K562 (cell line): ENCODE results near the gene OR52K1. TPM values are rescaled to one million over a fixed set of nuclear protein-coding genes. Genes with fewer than 3 reads are reported as not detected.

Experiments
- polyA plus RNA-seq, 8 experiments: library from polyadenylated mRNA; depleted of rRNA in 4 of 8; stranded (reverse) in 5 of 8; unstranded in 3 of 8; fragments of >200 nt; fragmentation: Nextera tagmentation in 2 of 8; fragmentation: Illumina TruSeq in 1 of 8; extraction: Ambion mirVana in 2 of 8; extraction: Trizol in 1 of 8; gene quantifications; 2 replicates each; pipeline versions ENCODE4 v1.2.1 to v1.2.3, GENCODE V29; 2011 to 2014; ENCODE audit warnings: inconsistent platforms in 1 of 8, missing spikeins in 1 of 8
- total RNA-seq, 7 experiments: library from RNA; depleted of rRNA in 6 of 7; stranded (reverse); fragments of >200 nt in 6 of 7; fragmentation: Illumina TruSeq in 2 of 7; extraction: Trizol in 2 of 7; gene quantifications; 2 replicates each; pipeline versions ENCODE4 v1.2.1 to v1.2.3, GENCODE V29; 2011 to 2021; ENCODE audit warnings: low replicate concordance in 1 of 7

The OR52K1 gene
- total and polyA plus RNA-seq, 9 of the 15 experiments (the other 6 are each of a cell fraction or from before 2014, with no cell fraction given) = not detected

Other genes with a start within 250 kb of the OR52K1 start
Only the 7 nearest of the 11 such genes appear.
- not detected in 2 replicates for gene OR52B4, start 114.3 kb upstream of the OR52K1 start, total RNA-seq (2014; rRNA removed)
- gene OR52B4, start 114.3 kb upstream of the OR52K1 start, total RNA-seq (2014; rRNA removed; fragmentation: Illumina TruSeq; extraction: Trizol) = not detected in 2 replicates
- gene OR52B4, start 114.3 kb upstream of the OR52K1 start, total RNA-seq (2015; rRNA removed; fragmentation: Illumina TruSeq; extraction: Trizol) = not detected in 2 replicates
- gene OR52B4, start 114.3 kb upstream of the OR52K1 start, total RNA-seq (2021) = not detected in 2 replicates
- gene OR52B4, start 114.3 kb upstream of the OR52K1 start, polyA plus RNA-seq (2011; rRNA removed) = not detected in 2 replicates
- gene OR52B4, start 114.3 kb upstream of the OR52K1 start, polyA plus RNA-seq (2014; fragmentation: Illumina TruSeq; extraction: Trizol) = not detected in 2 replicates
- not detected for gene OR52B4, start 114.3 kb upstream of the OR52K1 start, polyA plus RNA-seq (2014; fragmentation: Nextera tagmentation; extraction: Ambion mirVana)
- not detected in 2 replicates for gene OR52B4, start 114.3 kb upstream of the OR52K1 start, polyA plus RNA-seq (2014; rRNA removed)
- 10.8 and 11.0 TPM in 2 replicates for gene TRIM21, start 88.9 kb upstream of the OR52K1 start, total RNA-seq (2014; rRNA removed)
- 10.7 and 11.9 TPM in 2 replicates for gene TRIM21, start 88.9 kb upstream of the OR52K1 start, total RNA-seq (2014; rRNA removed; fragmentation: Illumina TruSeq; extraction: Trizol)
- gene TRIM21, start 88.9 kb upstream of the OR52K1 start, total RNA-seq (2015; rRNA removed; fragmentation: Illumina TruSeq; extraction: Trizol) = 14.0 and 14.1 TPM in 2 replicates
- 9.2 and 11.2 TPM in 2 replicates for gene TRIM21, start 88.9 kb upstream of the OR52K1 start, total RNA-seq (2021)
- gene TRIM21, start 88.9 kb upstream of the OR52K1 start, polyA plus RNA-seq (2011; rRNA removed) = 15.0 and 21.1 TPM in 2 replicates
- gene TRIM21, start 88.9 kb upstream of the OR52K1 start, polyA plus RNA-seq (2014; fragmentation: Illumina TruSeq; extraction: Trizol) = 12.6 and 17.0 TPM in 2 replicates
- gene TRIM21, start 88.9 kb upstream of the OR52K1 start, polyA plus RNA-seq (2014; fragmentation: Nextera tagmentation; extraction: Ambion mirVana) = 10 to 100 TPM in 1 of 2 experiments, 1 to 10 TPM in 1; 9.7 to 16.4 TPM
- gene TRIM21, start 88.9 kb upstream of the OR52K1 start, polyA plus RNA-seq (2014; rRNA removed) = 10.5 and 12.8 TPM in 2 replicates
- not detected in 2 replicates for gene OR52K2, start 33.4 kb upstream of the OR52K1 start, total RNA-seq (2014; rRNA removed)
- gene OR52K2, start 33.4 kb upstream of the OR52K1 start, total RNA-seq (2014; rRNA removed; fragmentation: Illumina TruSeq; extraction: Trizol) = not detected in 2 replicates
- not detected in 2 replicates for gene OR52K2, start 33.4 kb upstream of the OR52K1 start, total RNA-seq (2015; rRNA removed; fragmentation: Illumina TruSeq; extraction: Trizol)
- gene OR52K2, start 33.4 kb upstream of the OR52K1 start, total RNA-seq (2021) = not detected in 2 replicates
- not detected in 2 replicates for gene OR52K2, start 33.4 kb upstream of the OR52K1 start, polyA plus RNA-seq (2011; rRNA removed)
- not detected in 2 replicates for gene OR52K2, start 33.4 kb upstream of the OR52K1 start, polyA plus RNA-seq (2014; fragmentation: Illumina TruSeq; extraction: Trizol)
- gene OR52K2, start 33.4 kb upstream of the OR52K1 start, polyA plus RNA-seq (2014; fragmentation: Nextera tagmentation; extraction: Ambion mirVana) = not detected
- not detected in 2 replicates for gene OR52K2, start 33.4 kb upstream of the OR52K1 start, polyA plus RNA-seq (2014; rRNA removed)
- gene OR52M1, start 62.5 kb downstream of the OR52K1 start, total RNA-seq (2014; rRNA removed) = not detected in 2 replicates
- gene OR52M1, start 62.5 kb downstream of the OR52K1 start, total RNA-seq (2014; rRNA removed; fragmentation: Illumina TruSeq; extraction: Trizol) = not detected in 2 replicates
- not detected in 2 replicates for gene OR52M1, start 62.5 kb downstream of the OR52K1 start, total RNA-seq (2015; rRNA removed; fragmentation: Illumina TruSeq; extraction: Trizol)
- not detected in 2 replicates for gene OR52M1, start 62.5 kb downstream of the OR52K1 start, total RNA-seq (2021)
- gene OR52M1, start 62.5 kb downstream of the OR52K1 start, polyA plus RNA-seq (2011; rRNA removed) = not detected in 2 replicates
- not detected in 2 replicates for gene OR52M1, start 62.5 kb downstream of the OR52K1 start, polyA plus RNA-seq (2014; fragmentation: Illumina TruSeq; extraction: Trizol)
- not detected for gene OR52M1, start 62.5 kb downstream of the OR52K1 start, polyA plus RNA-seq (2014; fragmentation: Nextera tagmentation; extraction: Ambion mirVana)
- not detected in 2 replicates for gene OR52M1, start 62.5 kb downstream of the OR52K1 start, polyA plus RNA-seq (2014; rRNA removed)
- gene OR52I2, start 99.1 kb downstream of the OR52K1 start, total RNA-seq (2014; rRNA removed) = not detected in 2 replicates
- not detected in 2 replicates for gene OR52I2, start 99.1 kb downstream of the OR52K1 start, total RNA-seq (2014; rRNA removed; fragmentation: Illumina TruSeq; extraction: Trizol)
- not detected in 2 replicates for gene OR52I2, start 99.1 kb downstream of the OR52K1 start, total RNA-seq (2015; rRNA removed; fragmentation: Illumina TruSeq; extraction: Trizol)
- gene OR52I2, start 99.1 kb downstream of the OR52K1 start, total RNA-seq (2021) = not detected in 2 replicates
- gene OR52I2, start 99.1 kb downstream of the OR52K1 start, polyA plus RNA-seq (2011; rRNA removed) = not detected in 2 replicates
- gene OR52I2, start 99.1 kb downstream of the OR52K1 start, polyA plus RNA-seq (2014; fragmentation: Illumina TruSeq; extraction: Trizol) = not detected in 2 replicates
- not detected for gene OR52I2, start 99.1 kb downstream of the OR52K1 start, polyA plus RNA-seq (2014; fragmentation: Nextera tagmentation; extraction: Ambion mirVana)
- not detected in 2 replicates for gene OR52I2, start 99.1 kb downstream of the OR52K1 start, polyA plus RNA-seq (2014; rRNA removed)
- not detected in 2 replicates for gene OR52I1, start 111.4 kb downstream of the OR52K1 start, total RNA-seq (2014; rRNA removed)
- not detected in 2 replicates for gene OR52I1, start 111.4 kb downstream of the OR52K1 start, total RNA-seq (2014; rRNA removed; fragmentation: Illumina TruSeq; extraction: Trizol)
- not detected in 2 replicates for gene OR52I1, start 111.4 kb downstream of the OR52K1 start, total RNA-seq (2015; rRNA removed; fragmentation: Illumina TruSeq; extraction: Trizol)
- gene OR52I1, start 111.4 kb downstream of the OR52K1 start, total RNA-seq (2021) = not detected in 2 replicates
- not detected in 2 replicates for gene OR52I1, start 111.4 kb downstream of the OR52K1 start, polyA plus RNA-seq (2011; rRNA removed)
- not detected in 2 replicates for gene OR52I1, start 111.4 kb downstream of the OR52K1 start, polyA plus RNA-seq (2014; fragmentation: Illumina TruSeq; extraction: Trizol)
- not detected for gene OR52I1, start 111.4 kb downstream of the OR52K1 start, polyA plus RNA-seq (2014; fragmentation: Nextera tagmentation; extraction: Ambion mirVana)
- gene OR52I1, start 111.4 kb downstream of the OR52K1 start, polyA plus RNA-seq (2014; rRNA removed) = not detected in 2 replicates
- 8.8 and 10.2 TPM in 2 replicates for gene TRIM68, start 125.6 kb downstream of the OR52K1 start, total RNA-seq (2014; rRNA removed)
- 6.1 and 6.7 TPM in 2 replicates for gene TRIM68, start 125.6 kb downstream of the OR52K1 start, total RNA-seq (2014; rRNA removed; fragmentation: Illumina TruSeq; extraction: Trizol)
- gene TRIM68, start 125.6 kb downstream of the OR52K1 start, total RNA-seq (2015; rRNA removed; fragmentation: Illumina TruSeq; extraction: Trizol) = 9.2 TPM in 2 replicates
- 8.6 and 9.2 TPM in 2 replicates for gene TRIM68, start 125.6 kb downstream of the OR52K1 start, total RNA-seq (2021)
- 6.4 and 6.5 TPM in 2 replicates for gene TRIM68, start 125.6 kb downstream of the OR52K1 start, polyA plus RNA-seq (2011; rRNA removed)
- gene TRIM68, start 125.6 kb downstream of the OR52K1 start, polyA plus RNA-seq (2014; fragmentation: Illumina TruSeq; extraction: Trizol) = 9.8 and 10.9 TPM in 2 replicates
- gene TRIM68, start 125.6 kb downstream of the OR52K1 start, polyA plus RNA-seq (2014; fragmentation: Nextera tagmentation; extraction: Ambion mirVana) = 1 to 10 TPM; 5.2 to 7.7 TPM
- 7.9 and 9.3 TPM in 2 replicates for gene TRIM68, start 125.6 kb downstream of the OR52K1 start, polyA plus RNA-seq (2014; rRNA removed)